Measurements from ENCODE around the gene OR5D14. TPM values are rescaled to one million over a fixed set of nuclear protein-coding genes. Genes with fewer than 3 reads are reported as not detected.

Gene OR5D14
- not detected in 2 replicates for total RNA-seq
- long read RNA-seq, result 0 reads

GRCh38 chr11:55795256-55795655 is at the start of gene OR5D14:
Gene OR5D14 (plus strand): TSS chr11:55795556. CDS start chr11:55795556, 0 bp downstream.
- H3K27me3 Mint-ChIP-seq, result no peaks in the 10 kb centered on the region
- H3K27ac Mint-ChIP-seq, result no peak within 1 kb of the TSS
- H3K36me3 Mint-ChIP-seq (ENCODE audit: insufficient read depth), result no peaks in the 10 kb centered on the region
- TF ChIP-seq, protein P1, sequence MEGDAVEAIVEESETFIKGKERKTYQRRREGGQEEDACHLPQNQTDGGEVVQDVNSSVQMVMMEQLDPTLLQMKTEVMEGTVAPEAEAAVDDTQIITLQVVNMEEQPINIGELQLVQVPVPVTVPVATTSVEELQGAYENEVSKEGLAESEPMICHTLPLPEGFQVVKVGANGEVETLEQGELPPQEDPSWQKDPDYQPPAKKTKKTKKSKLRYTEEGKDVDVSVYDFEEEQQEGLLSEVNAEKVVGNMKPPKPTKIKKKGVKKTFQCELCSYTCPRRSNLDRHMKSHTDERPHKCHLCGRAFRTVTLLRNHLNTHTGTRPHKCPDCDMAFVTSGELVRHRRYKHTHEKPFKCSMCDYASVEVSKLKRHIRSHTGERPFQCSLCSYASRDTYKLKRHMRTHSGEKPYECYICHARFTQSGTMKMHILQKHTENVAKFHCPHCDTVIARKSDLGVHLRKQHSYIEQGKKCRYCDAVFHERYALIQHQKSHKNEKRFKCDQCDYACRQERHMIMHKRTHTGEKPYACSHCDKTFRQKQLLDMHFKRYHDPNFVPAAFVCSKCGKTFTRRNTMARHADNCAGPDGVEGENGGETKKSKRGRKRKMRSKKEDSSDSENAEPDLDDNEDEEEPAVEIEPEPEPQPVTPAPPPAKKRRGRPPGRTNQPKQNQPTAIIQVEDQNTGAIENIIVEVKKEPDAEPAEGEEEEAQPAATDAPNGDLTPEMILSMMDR (IDR thresholded peaks at IDR 0.05; ENCODE audit: unreplicated experiment), result no peak
- no peaks in the 10 kb centered on the region for H3K4me1 Mint-ChIP-seq (ENCODE audit: low read depth)
- H3K4me3 Mint-ChIP-seq (ENCODE audit: low read depth), result no peak within 1 kb of the TSS
- H3K9me3 Mint-ChIP-seq (ENCODE audit: low read depth), result peaks cover 40% of the 10 kb centered on the region
- DNase-seq (ENCODE audit: low spot score, unreplicated experiment), result no peak

GRCh38 chr11:55773138-55773537 is 22.2 kb upstream of the OR5D14 start, which contains the start of gene OR5D13:
Gene OR5D13 (plus strand): TSS chr11:55773438. CDS start chr11:55773438, 0 bp downstream.
- H3K4me1 Mint-ChIP-seq (ENCODE audit: low read depth), result no peaks in the 10 kb centered on the region
- H3K36me3 Mint-ChIP-seq (ENCODE audit: insufficient read depth), result peaks cover 2% of the 10 kb centered on the region
- no peak for DNase-seq (ENCODE audit: low spot score, unreplicated experiment)
- no peaks in the 10 kb centered on the region for H3K27me3 Mint-ChIP-seq
- TF ChIP-seq, protein P1 (IDR thresholded peaks at IDR 0.05; ENCODE audit: unreplicated experiment), result no peak
- H3K9me3 Mint-ChIP-seq (ENCODE audit: low read depth), result peaks cover 51% of the 10 kb centered on the region
- H3K4me3 Mint-ChIP-seq (ENCODE audit: low read depth), result no peak within 1 kb of the TSS
- H3K27ac Mint-ChIP-seq, result no peak within 1 kb of the TSS

DNA sequence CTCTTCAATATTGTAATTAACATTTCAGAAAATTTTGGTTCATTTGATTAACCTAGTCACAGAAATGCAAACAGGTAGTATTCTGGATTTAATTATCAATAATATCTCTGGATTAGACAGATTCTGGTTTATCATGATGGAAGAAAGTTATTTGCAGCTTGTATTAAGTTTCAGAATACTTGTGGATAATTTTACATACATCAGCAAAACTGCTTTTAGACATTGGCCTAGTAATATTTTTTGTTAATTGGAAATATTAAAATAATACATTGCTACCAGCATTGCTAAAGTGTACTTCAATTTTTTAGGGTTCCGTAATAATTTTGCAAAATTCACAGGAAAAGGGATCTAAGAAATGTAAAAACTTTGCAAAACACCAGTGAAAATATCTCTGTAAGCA is 3.8 kb upstream of the OR5D14 start:
- no peaks in the 10 kb centered on the region for H3K4me1 Mint-ChIP-seq (ENCODE audit: low read depth)
- no peak overlapping the region for H3K27ac Mint-ChIP-seq
- DNase-seq (ENCODE audit: low spot score, unreplicated experiment), result no peak
- no peaks in the 10 kb centered on the region for H3K27me3 Mint-ChIP-seq
- TF ChIP-seq, protein P1 (IDR thresholded peaks at IDR 0.05; ENCODE audit: unreplicated experiment), result no peak
- peaks cover 42% of the 10 kb centered on the region for H3K9me3 Mint-ChIP-seq (ENCODE audit: low read depth)
- H3K4me3 Mint-ChIP-seq (ENCODE audit: low read depth), result no peak overlapping the region
- no peaks in the 10 kb centered on the region for H3K36me3 Mint-ChIP-seq (ENCODE audit: insufficient read depth)

DNA sequence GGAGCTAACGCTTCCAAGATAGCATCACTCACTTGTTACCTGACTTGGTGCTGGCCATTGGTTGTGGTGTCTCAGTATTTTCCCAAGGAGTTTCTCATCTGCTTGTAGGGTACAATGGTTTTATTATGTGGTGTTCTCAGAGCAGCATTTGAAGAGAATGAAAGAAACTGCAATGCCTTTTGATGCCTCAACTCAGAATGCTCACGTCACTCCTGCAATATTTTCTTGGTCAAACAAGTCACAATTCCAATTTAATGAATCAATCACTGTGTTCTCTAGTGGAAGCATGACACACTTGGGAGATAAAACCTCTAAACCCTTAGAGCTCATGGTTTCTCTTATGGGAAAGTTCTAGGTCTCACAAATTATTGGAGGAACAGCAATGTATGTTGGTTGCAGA is 2.0 kb upstream of the OR5D14 start:
- Mint-ChIP-seq H3K4me3 (ENCODE audit: low read depth) (no peak overlapping the region), H3K27ac (no peak overlapping the region), H3K4me1 (ENCODE audit: low read depth) (no peaks in the 10 kb centered on the region), H3K27me3 (no peaks in the 10 kb centered on the region), H3K36me3 (ENCODE audit: insufficient read depth) (no peaks in the 10 kb centered on the region), H3K9me3 (ENCODE audit: low read depth) (peaks cover 29% of the 10 kb centered on the region)
- TF ChIP-seq, protein P1 (IDR thresholded peaks at IDR 0.05; ENCODE audit: unreplicated experiment), result no peak
- DNase-seq (ENCODE audit: low spot score, unreplicated experiment), result no peak

- Mint-ChIP-seq H3K27ac (no peak overlapping the region), H3K27me3 (no peaks in the 10 kb centered on the region), H3K4me1 (ENCODE audit: low read depth) (no peaks in the 10 kb centered on the region), H3K4me3 (ENCODE audit: low read depth) (no peak overlapping the region), H3K9me3 (ENCODE audit: low read depth) (peaks cover 59% of the 10 kb centered on the region), H3K36me3 (ENCODE audit: insufficient read depth) (peaks cover 3% of the 10 kb centered on the region)
- no peak for DNase-seq (ENCODE audit: low spot score, unreplicated experiment)
- TF ChIP-seq, protein P1 (IDR thresholded peaks at IDR 0.05; ENCODE audit: unreplicated experiment), result no peak
Measured at GRCh38 chr11:55806248-55806647, 10.9 kb downstream of the OR5D14 start.
